Peyer's patch (tissue), 4 donors: ENCODE data around the gene PLSCR1.

Source experiments
- CTCF ChIP-seq, 6 experiments: fragments of 450-650 bp in 4 of 6; fragments of 200-600 bp in 2 of 6; sonication (generic) in 1 of 6; IDR thresholded peaks; one replicate each; pipeline ENCODE4 v1.5.1; 2017 to 2019; ENCODE audit warnings: antibody characterized with exemption in 6 of 6, mild to moderate bottlenecking in 3 of 6, moderate library complexity in 1 of 6
- POLR2A ChIP-seq, 2 donors: fragments of 450-650 bp; IDR thresholded peaks; one replicate each; pipeline ENCODE4 v1.5.1; 2017; ENCODE audit warnings: antibody characterized with exemption in 2 of 2, mild to moderate bottlenecking in 2 of 2, moderate library complexity in 2 of 2

- TF ChIP-seq CTCF (IDR thresholded peaks at IDR 0.05) = no peak
- TF ChIP-seq POLR2A (IDR thresholded peaks at IDR 0.05) = no peak
Observed at GRCh38 chr3:146517684-146518435, 26.5 kb downstream of the PLSCR1 start.
